ENCODE data around the gene PKIG.
"Not testable (repeated sequence)": the region's sequence is repeated elsewhere in the genome, so short reads cannot be mapped to it uniquely, and the experiment has no call there.

The PKIG gene

DNA sequence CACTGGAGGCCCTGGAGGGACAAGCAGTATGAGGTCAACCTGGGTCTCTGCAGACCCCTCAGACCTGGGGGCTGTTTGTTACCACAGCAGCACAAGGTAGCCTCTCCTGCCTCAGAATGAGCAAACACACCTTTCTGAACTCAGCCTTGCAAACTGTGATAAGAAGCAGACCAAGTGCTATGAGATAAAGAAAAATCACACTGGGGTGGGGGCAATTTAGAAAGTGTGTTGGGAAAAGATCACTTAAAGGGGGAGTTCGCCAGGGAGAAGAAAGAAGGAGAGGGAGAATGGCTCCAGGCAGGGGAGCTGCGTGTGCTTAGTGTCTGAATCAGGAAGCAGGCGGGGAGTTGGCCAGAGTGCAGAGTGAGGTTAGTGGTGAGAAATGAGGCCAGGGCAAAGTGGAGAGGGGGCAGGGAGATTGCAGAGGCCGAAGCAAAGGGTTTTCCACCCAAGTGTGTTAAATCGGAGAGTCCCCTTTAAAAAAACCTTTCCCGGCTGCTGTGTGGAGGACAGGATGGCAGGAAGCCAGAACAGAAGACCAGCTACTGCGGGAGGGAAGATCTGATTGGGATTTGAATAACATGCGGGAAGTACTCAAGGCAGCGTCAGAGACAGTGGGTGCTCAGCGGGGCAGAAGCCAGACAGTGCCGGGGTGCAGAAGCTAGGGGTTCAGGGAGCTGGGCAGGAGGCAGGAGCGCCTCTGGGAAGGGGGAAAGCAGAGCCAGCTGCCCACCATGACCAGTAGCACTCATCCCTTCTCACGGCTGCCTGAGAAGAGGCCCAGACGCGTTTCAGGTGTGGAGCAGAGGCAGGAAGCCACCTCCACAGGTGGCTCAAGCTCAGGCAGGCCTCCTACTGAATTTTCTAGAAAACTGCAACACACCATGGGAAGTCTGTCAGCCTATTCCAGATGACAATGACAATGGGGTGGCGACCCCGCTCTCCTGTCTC, 60.1 kb downstream of the PKIG start:
- DNase-seq (ENCODE audit: low read depth): peak; percentile 71

DNA sequence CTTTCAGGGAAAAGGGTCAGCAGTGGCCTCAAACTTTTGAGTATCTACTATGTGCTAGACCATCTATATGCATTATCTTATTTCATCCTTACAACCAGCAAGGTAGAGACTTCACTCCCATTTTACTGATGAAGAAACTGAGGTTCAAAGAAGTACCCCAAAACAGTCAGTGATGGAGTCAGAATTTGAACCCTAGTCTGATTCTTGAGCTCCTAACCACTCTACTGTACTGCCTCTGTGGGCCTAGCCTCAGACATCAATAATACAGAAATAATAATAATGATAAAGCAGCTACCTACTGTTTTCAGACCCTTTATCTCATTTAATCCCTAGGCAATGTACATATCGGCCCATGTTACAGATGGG, 60.8 kb downstream of the PKIG start:
- no peak for DNase-seq (ENCODE audit: low read depth)

DNA sequence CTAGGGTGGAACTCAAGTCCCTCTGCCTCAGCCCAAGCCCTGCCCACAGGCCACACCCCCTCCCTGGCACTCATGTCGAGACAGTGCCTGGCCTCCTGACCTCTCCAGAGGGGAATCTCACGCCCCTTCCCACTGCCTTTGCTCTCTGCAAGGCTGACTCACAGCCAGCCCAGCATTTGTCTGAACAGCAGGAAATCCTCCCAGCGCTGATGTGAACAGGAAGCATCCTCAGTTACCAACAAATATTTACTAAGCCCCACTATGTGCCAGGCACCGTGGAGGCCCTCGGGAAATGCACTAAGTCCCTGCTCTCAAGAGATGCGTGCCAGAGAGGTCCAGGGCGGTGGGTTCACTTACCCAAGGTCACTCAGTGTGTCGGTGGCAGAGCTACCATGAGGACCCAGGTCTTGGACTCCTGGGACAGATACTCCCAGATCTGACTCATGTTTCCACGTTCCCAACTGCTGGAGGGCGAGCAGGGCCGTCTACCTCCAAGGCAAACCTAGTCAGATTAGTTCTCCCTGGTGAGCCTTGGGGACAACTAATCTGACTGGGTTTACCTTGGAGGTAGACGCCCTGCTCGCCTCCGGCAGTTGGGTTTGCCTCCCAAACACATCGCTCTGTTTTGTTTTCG, 61.3 kb downstream of the PKIG start:
- DNase-seq (ENCODE audit: low read depth): peak; percentile 16

DNA sequence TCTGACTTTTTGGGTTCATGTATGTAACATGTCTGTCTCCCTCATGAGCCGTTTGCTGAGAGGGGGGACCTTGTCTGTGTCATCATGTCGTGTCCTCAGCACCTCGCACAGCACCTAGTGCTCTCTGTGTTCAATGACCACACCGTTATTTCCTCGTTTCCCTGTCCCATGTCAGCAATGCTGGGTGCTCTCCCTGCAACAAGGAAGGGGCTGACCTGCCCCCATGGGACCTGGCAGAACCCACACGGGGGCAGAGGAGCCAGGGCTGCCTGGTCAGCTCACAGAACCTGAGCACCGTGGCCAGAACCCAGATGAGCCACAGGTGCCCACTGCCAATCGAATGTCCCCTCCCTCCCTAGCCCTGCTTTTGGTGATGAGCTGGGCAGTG, 61.8 kb downstream of the PKIG start:
- DNase-seq (ENCODE audit: low read depth): no peak

DNA sequence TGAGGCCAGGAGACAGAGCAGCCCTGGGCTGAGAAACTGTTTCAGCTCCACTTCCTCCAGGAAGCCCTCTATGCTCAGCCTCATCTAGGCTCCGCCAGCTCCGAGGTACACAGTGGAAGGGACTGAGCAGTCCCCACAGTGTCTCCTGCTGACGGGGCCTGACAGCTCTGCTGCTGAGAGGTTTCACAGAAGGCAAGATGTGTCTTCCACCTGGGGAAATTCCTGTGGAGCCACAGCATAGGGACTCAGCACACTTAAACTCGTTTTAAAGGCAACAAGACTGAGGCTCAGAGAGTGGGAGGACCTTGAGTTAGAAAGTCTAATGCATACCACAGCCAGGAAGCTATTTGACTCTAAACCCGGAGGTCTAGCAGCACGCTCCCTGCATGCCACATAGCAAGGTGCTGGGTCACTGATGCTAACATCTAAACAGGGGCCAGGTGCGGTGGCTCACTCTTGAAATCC, 62.3 kb downstream of the PKIG start:
- no peak for DNase-seq (ENCODE audit: low read depth)

DNA sequence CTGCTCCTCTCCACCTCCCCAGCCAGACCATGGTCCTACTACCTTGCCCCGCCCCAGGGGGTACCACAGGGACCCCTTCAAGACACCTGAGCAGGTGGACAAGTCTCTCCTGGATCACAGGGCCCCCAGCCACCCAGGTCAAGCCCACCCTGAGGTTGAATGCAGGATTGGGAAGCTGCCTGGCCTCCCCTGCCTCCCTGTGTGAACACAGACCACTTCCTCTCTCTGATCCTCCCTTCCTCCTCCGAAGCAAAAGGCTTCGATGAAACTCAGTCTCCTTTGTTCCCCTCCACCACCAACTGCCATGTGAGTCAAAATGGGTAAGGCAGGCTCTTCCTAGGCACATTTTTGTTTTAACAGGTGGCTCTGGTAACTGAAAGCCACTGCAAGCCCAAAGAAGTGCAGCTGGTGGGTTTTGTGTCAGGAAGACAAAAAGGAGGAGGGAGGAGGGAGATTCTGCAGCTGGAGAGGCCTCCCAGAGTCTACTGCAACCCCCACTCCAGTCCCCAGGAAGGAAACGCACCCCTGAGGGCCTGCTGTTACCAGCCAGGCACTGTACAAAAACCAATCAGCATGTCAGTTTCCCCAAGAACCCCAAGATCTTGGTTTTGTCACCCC, 63.8 kb downstream of the PKIG start:
- no peak for DNase-seq (ENCODE audit: low read depth)

DNA sequence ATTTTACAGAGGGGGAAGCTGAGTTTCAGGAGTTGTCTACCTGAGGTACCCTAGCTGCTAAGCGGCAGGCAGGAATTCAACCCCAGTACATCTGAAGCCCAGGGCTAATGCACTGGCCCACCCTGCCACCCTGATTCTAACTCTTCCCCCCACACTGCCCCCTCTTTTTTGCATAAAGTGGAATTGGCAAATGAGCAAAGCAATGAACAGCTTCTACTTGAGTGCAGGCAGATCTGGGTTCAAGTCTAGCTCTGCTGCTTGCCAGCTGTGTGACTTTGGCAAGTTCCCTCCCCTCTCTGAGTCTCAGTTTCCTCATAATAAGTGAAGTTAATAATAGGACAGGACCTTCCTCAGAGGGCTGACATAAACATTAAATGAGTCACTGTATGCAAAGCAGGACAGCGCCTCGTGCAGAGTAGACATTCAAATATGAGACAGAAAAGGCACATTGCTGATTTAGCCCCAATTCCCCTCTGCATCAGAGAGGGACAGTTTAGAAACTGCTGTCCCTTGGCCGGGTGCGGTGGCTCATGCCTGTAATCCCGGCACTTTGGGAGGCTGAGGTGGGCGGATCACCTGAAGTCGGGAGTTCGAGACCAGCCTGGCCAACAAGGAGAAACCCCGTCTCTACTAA, 64.4 kb downstream of the PKIG start:
- no peak for DNase-seq (ENCODE audit: low read depth)

DNA sequence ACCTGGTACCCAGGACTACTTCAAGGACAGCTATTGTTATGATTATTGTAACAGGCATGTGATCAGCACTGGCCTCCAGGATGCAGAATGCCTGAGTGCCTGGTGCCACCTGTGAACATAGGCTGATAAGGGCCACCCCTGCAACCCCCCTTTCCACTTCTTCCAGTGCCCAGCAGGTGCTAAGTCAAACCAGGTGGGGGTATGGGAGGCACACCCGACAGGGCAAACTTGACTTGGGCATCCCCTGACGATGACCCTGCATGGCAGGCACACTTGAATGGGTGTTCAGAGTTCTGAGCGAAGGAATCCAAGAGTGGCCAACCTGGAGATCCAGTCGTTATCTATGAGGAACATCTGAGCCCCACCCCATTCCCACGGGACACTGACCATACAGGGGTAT, 65.7 kb downstream of the PKIG start:
- no peak for DNase-seq (ENCODE audit: low read depth)

DNA sequence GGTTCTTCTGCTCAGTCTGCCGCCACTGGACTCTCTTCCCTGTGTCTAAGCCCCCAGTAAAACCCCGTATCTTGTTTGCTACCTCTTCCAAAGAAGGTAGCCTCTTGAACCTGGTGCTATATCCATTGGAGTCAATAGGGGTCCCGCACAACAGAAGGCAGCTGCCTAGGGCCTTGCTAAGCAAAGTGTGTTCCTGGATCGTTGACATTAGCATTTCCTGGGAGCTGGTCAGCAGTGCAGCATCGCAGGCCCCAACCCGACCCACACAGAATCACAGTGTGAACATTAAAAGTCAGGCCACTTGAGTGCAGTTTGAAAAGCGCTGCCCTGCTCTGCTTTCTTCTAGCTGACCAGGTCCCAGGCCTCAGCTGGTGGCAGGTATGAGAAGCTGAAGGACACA, 66.2 kb downstream of the PKIG start:
- DNase-seq (ENCODE audit: low read depth): no peak

DNA sequence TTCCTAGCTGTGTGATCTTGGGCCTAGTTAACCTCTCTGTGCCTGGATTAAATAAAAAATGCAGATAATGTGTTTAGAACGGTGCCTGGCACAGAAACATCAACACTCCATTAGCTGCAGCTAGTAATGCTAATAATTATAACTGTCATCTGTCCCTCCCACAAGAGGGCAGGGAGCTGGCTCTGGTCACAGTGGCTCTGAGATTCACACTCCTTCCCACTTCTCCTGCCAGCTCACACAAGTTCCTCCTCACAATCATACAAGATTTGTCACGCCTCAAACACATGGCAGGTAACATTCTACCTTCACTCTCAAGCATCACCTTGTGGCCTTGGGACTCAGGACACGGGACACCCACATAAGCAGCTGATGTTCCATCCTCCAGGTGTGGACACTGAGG, 66.7 kb downstream of the PKIG start:
- no peak for DNase-seq (ENCODE audit: low read depth)

DNA sequence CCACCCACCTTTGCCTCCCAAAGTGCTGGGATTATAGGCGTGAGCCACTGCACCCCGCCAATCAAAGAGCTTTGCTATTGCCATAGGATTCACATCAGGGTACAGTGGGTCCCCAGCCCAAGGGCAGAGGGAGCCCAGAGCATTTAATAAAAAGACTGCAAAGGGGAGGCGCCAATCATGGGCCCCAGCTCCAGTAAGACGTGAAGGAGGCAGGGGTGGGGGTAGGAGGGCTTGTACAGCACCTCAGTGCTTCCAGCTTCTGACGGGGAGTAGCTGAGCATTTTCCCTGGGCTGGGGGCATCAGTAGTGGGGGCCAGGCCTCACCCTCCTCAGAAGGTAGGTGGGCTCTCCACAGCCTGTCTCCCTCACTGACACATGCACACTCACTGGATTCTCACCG, 67.6 kb downstream of the PKIG start:
- no peak for DNase-seq (ENCODE audit: low read depth)

DNA sequence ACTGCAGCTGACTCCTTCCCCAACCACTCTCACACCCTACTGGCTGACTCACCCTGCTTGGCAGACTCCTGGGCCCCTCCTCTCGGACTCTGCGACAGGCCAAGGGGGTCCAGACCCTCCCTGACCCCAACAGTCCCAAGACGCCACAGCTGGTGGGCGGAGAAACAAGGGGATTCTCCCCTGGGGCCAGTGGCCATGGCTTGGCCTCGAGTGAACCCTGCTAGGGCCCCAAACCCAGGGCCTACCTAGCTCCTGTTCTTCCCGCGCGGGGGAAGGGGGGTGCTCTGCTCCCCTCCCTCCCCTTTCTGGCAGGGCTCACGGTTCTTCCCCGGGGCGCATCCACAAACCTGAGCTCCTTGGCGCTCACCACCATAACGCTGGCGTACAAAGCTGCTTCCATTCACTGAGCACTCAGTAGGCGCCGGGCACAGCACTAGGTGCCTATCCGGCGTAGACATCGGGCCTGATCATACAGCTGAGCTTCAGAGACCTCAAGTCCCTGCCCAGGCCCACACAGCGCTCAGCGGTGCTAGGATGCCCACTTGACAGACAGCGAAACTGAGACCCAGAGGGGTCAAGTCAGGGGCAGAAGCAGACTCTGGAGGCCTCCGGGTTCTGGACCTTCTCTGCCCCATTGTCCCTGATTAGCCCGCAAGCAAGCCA, 68.5 kb downstream of the PKIG start:
- no peak for DNase-seq (ENCODE audit: low read depth)

DNA sequence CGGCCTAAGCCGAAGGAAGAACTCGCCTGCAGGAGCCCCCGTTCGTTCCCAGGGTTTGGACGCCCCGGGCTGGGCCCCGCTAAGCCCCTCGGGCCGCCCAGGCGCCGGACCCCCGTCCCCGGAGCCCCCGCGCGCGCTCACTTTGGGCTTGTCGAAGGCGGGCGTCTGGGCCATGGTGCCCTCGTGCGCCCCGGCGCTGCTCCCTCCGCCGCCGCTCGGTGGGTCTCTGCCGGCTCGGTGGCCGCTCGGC, 69.0 kb downstream of the PKIG start:
- no peak for DNase-seq (ENCODE audit: low read depth)

DNA sequence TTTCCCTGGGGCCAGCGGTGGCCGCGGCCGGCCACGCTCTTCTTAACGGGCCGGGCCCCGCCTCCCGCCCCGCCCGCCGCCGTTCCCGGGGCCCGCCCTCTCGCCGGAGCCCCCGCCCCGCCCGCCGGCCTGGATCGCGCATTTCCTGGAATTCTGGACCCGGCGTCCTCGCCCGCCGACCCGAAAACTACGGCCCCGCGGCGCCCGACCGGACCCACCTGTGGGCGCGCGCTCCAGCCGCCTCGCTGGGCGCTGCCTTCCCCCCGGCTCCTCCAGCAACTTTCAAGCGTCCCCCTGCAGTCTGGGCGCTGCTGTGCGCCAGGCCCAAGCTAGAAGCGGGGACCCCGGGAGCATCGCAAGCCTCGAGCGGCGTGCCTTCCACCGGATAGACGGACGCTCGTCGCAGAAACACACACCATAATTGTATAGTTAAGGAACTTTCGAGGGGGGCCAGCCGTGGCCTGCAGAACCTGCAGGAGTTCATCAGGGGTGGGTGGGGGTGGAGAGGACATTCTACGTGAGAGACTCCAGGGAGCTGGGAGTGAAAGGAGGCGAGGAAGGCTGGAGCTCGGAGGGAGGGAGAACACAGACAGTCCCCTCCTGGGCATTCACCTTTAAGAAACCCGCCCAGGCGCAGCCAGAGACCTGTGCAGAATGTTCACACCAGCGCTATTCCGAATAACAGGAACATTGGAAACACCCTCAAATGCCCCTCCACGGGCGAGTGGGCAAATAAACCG, 69.5 kb downstream of the PKIG start, which contains the start of gene ADA:
TSS of gene ADA (minus strand) at position 16 of the 740 bp plus-strand sequence. CDS start 92 bp downstream, outside the sequence.
- no peak for DNase-seq (ENCODE audit: low read depth)

DNA sequence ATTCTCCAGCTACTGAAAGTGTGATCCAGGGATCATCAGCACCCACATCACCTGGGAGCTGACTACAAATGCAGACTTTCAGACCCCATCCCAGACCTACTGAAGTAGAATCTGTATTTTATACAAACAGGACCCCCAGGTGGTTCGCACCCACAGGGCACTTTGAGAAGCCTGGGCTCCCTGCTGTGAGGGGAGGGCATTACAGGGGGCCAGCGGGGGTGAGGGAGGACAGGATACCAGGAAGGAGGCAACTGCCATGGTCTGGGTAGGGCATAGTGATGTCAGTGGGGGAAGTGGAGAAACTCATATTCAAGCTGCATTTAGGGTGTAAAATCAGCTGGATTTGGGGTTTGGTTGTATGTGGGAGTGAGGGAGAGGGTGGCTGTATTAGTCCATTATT, 71.2 kb downstream of the PKIG start:
- DNase-seq (ENCODE audit: low read depth): no peak

DNA sequence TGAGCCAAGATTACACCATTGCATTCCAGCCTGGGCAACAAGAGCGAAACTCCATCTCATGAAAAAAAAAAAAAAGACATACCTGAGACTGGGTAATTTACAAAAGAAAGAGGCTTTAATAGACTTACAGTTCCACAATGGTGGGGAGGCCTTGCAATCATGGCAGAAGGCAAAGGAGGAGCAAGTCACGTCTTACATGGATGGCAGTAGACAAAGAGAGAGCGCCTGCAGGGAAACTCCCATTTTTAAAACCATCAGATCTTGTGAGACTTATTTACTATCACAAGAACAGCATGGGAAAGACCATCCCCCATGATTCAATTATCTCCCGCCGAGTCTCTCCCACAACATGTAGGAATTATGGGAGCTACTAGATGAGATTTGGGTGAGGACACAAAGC, 71.8 kb downstream of the PKIG start:
- DNase-seq (ENCODE audit: low read depth): not testable (repeated sequence)

DNA sequence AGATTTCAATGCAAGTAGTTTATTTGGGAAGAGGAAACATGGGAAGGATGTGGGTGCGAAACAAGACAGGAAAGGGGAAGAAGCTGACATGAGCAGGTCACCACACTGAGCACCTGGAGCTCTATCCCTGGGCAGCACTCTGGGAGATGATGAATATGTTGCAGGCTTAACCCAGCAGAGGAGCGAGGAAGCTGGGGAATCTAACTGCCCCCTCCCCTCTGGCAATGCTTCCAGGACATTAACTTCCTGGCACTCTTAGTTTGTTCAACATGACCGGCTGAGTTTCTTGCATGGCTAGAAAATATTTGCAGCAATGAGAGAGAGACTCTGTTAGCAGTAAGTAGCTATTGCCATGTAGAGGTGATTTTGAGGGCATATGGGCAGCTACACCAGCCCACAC, 74.1 kb downstream of the PKIG start:
- DNase-seq (ENCODE audit: low read depth): no peak

DNA sequence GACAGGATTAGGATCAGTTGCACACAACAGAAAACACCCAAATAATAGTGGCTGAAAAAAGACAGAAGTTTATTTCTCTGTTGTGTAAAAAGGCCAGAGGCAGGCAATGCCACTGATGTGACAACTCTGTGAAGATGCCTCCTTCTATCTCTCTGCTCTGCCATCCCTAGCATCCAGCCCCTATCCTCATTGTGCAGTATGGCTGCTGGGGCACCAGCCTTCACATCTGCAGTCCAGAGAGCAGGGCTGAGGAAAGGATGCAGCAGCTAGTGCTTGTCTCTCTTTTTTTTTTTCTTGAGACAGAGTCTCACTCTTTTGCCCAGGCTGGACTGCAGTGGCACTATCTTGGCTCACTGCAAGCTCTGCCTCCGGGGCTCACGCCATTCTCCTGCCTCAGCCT, 75.5 kb downstream of the PKIG start:
- no peak for DNase-seq (ENCODE audit: low read depth)

DNA sequence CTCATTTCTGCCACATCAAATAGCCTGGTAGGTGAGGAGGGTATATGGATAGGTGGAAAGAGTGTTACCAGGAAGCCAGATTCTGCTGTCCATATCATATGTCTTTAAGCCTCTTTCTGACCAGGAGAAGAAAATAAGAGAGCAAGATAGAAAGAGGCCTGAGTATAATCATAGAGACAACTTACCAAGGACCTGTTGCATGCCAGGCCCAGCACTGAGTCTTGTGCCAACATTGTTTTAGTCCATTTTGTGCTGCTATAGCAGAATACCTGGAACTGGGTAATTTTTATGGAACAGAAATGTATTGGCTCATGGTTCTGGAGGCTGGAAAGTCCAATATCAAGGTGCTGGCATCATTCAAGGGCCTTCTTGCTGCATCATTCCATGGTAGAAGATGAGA, 76.4 kb downstream of the PKIG start:
- no peak for DNase-seq (ENCODE audit: low read depth)

DNA sequence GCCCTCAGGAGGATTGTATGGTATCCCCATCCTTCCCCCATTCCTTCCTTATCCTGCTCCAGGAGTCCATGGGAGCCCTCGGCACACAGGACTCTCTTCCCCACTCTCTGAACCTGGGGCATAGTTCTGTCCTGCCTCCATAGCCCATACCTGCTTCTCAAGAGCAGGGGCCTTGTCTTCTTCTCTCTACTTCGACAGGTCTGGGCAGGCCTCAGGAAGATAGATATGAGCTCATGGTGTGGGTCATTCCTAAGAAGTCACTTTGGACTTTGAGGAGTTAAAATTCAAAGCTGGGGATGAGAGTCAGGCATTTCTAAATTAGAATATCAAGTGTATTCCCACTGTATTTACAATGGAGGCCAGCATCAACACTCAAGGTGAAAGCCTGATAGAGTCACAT, 77.6 kb downstream of the PKIG start:
- DNase-seq (ENCODE audit: low read depth): no peak

DNA sequence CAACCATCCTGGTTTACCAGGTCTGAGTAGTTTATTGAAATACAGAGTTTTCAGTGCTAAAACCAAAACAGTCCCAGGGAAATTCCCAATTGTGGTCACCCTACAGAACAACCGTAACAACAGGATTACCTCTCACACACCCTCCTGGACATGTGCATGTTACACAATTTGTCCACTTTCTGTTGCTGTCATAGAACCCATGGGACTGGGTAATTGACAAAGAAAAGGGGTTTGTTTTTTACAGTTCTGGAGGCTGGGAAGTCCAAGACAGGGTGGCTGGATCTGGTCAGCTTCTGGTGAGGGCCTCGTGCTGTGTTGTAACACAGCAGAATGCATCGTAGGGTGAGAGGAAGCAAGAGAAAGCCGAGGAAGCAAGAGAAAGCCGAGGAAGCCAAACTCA, 78.2 kb downstream of the PKIG start:
- DNase-seq (ENCODE audit: low read depth): no peak

DNA sequence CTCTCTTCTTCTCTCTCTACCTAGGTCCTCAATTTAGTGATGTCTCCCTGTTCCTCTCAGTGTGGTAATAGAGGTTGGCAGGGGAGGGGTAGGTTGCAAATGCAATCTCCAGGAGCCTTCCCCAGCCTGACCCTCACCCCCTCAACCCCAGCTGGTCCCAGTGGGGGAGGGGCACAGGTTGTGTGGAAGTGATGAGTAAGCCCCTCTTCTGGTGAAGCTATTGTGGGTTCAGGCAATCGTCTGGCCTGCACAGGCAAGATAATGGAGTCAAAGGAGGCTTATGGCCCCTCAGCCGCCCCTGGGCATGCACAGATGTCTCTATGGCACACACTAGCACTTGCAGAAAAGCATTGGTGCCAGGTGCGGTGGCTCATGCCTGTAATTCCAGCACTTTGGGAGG, 79.9 kb downstream of the PKIG start:
- DNase-seq (ENCODE audit: low read depth): no peak

All from fibroblast of the conjunctiva (primary cell).